ENCODE measurements around the gene TRA2A.

Gene TRA2A

DNA sequence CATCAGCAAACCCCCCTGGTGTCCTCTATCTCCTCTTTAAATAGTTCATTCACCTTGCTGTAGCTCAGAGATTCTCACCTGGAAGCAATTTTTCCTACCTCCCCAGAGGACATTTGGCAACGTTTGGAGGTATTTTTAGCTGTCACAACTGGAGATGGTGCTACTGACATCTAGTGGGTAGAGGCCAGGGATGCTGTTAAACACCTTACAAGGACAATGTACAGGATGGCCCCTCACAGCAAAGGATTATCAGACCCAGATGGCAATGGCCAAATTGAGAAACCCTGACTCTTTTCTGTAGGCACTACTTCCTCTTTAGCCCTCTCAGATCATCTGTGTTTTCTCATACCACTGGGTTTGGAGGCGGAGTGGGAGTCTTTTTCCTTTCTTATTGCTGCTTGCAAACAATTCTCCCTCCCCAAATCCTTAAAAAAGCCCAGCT is 13.2 kb upstream of the TRA2A start:
- TF ChIP-seq, protein P1, sequence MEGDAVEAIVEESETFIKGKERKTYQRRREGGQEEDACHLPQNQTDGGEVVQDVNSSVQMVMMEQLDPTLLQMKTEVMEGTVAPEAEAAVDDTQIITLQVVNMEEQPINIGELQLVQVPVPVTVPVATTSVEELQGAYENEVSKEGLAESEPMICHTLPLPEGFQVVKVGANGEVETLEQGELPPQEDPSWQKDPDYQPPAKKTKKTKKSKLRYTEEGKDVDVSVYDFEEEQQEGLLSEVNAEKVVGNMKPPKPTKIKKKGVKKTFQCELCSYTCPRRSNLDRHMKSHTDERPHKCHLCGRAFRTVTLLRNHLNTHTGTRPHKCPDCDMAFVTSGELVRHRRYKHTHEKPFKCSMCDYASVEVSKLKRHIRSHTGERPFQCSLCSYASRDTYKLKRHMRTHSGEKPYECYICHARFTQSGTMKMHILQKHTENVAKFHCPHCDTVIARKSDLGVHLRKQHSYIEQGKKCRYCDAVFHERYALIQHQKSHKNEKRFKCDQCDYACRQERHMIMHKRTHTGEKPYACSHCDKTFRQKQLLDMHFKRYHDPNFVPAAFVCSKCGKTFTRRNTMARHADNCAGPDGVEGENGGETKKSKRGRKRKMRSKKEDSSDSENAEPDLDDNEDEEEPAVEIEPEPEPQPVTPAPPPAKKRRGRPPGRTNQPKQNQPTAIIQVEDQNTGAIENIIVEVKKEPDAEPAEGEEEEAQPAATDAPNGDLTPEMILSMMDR (IDR thresholded peaks at IDR 0.05; ENCODE audit: control insufficient read depth, insufficient read depth, low read depth, low read length, missing control alignments), result peak; percentile 54
- DNase-seq (ENCODE audit: low read depth), result no peak
- H3K4me3 ChIP-seq (ENCODE audit: control insufficient read depth, low read depth, low read length), result no peak overlapping the region

DNA sequence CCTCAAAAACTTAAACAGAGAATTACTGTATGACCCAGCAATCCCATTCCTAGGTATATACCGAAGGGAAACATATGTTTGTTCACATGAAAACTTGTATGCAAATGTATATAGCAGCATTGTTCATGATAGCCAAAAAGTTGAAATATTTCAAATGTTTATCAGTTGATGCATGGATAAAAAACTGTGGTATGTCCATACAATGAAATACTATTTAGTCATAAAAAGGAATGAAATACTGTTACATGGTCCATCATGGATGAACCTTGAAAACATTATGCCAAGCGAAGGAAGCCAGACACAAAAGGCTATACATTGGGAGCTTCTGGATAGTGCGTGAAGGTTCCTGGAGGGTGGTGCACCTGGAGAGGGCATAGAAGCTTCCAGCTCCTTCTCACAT is 11.0 kb upstream of the TRA2A start:
- no peak for DNase-seq (ENCODE audit: low read depth)
- no peak overlapping the region for H3K4me3 ChIP-seq (ENCODE audit: control insufficient read depth, low read depth, low read length)
- TF ChIP-seq, protein P1 (IDR thresholded peaks at IDR 0.05; ENCODE audit: control insufficient read depth, insufficient read depth, low read depth, low read length, missing control alignments), result no peak

DNA sequence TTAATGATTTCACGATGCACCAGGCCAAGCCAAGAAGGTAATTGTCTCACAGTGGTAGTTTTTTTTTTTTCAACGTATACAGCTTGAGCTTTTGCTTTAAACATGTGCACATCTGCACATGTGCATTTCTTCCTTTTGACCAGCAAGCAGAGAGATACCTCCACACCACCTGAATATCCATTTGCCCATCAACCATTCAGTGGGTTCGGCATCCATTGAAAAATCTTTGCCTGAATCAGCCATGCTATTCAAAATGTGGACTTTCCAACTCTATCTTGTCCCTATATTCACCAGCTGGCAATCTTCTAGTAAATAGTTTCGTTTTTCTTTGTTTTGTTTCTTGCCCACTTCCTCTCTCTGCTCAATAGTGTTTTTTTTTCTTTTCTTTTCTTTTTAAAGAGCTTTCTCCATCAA is 7.7 kb upstream of the TRA2A start:
- TF ChIP-seq, protein P1 (IDR thresholded peaks at IDR 0.05; ENCODE audit: control insufficient read depth, insufficient read depth, low read depth, low read length, missing control alignments), result no peak
- DNase-seq (ENCODE audit: low read depth), result no peak
- no peak overlapping the region for H3K4me3 ChIP-seq (ENCODE audit: control insufficient read depth, low read depth, low read length)

DNA sequence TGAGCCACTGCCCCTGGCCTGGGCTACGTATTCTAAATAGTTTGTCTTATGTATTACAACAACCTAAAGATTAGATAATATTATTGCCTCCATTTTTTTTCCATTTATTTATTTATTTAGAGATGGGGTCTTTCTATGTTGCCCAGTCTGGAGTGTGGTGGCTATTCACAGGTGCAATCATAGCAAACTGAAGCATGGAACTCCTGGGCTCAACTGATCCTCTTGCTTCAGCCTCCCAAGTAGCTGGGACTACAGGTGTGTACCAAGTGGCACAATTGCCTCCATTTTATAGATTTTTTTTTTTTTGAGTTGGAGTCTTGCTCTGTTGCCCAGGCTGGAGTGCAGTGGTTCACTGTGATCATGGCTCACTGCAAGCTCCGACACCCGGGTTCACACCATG is 6.5 kb upstream of the TRA2A start:
- TF ChIP-seq, protein P1 (IDR thresholded peaks at IDR 0.05; ENCODE audit: control insufficient read depth, insufficient read depth, low read depth, low read length, missing control alignments), result no peak
- H3K4me3 ChIP-seq (ENCODE audit: control insufficient read depth, low read depth, low read length), result no peak overlapping the region
- DNase-seq (ENCODE audit: low read depth), result no peak

DNA sequence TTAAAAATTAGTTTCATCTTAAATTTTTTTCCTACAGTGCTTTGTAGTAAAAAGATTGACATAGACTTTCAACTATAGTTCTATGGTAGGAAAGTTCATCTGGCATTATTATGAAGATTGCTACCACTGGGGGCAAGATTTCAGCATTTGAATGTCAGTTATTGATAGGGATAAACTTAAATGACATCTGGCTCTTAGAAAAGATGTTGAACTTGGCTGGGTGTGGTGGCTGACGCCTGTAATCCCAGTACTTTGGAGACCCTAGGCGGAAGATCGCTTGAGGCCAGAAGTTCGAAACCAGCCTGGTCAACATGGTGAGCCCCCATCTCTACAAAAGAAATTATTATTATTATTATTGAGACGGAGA is 1.4 kb upstream of the TRA2A start:
- TF ChIP-seq, protein P1 (IDR thresholded peaks at IDR 0.05; ENCODE audit: control insufficient read depth, insufficient read depth, low read depth, low read length, missing control alignments), result no peak
- no peak overlapping the region for H3K4me3 ChIP-seq (ENCODE audit: control insufficient read depth, low read depth, low read length)
- no peak for DNase-seq (ENCODE audit: low read depth)

DNA sequence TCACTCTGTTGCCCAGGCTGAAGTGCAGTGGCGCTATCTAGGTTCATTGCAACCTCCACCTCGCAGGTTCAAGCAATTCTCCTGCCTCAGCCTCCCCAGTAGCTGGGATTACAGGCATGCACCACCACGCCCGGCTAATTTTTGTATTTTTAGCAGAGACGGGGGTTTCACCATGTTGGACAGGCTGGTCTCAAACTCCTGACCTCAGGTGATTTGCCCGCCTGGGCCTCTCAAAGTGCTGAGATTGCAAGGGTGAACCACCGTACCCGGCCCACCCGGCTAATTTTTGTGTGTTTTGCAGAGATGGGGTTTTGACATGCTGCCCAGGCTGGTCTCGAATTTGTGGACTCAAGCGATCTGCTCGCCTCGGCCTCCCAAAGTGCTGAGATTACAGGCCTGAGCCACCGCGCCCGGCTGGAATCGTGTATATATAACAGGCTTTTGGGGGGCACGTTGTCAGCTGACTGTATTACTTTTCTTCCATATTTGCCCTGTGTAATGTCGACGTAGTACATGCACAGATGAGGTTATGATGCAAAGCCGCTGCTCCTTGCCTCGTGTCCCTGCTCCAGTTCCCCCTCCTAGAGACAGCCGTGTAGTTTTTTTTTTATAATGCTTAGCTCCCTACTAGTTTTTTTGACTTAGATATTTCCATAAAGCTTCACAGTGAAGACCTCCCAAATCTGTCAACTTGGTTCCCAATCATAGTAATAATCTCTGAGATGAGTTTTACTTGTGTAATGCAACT is 883 bp upstream of the TRA2A start:
- TF ChIP-seq, protein P1 (IDR thresholded peaks at IDR 0.05; ENCODE audit: control insufficient read depth, insufficient read depth, low read depth, low read length, missing control alignments), result no peak
- DNase-seq (ENCODE audit: low read depth), result no peak
- no peak overlapping the region; the same call in none of the 2 replicates for H3K4me3 ChIP-seq (ENCODE audit: control insufficient read depth, low read depth, low read length)
